ENCODE data around the gene ROCK2. TPM values are rescaled to one million over a fixed set of nuclear protein-coding genes. Genes with fewer than 3 reads are reported as not detected.

The ROCK2 gene
- total and polyA plus RNA-seq, 9 of the 15 experiments (the other 6 are each of a cell fraction or from before 2014, with no cell fraction given): 4.9 to 30.6 (median 14.3) TPM

- in situ Hi-C loops (cut with MboI) (no loop called here), intact Hi-C loops (cut with micrococcal nuclease) (no loop called here)
- Histone ChIP-seq H3K9me3 (replicated peaks; ENCODE audit: control insufficient read depth, insufficient read depth, low read depth, low read length) (no peaks in the 10 kb centered on the region), H2AFZ (ENCODE audit: low read depth, low read length) (no peak overlapping the region), H3K27ac (ENCODE audit: extremely low read depth, low read depth, low read length) (no peak overlapping the region), H3K27me3 (ENCODE audit: control insufficient read depth in 2 of 2, insufficient read depth in 2 of 2, low read length in 2 of 2) (no peaks in the 10 kb centered on the region), H3K4me3 (no peak overlapping the region), H3K4me1 (replicated peaks in 1 of 2; ENCODE audit: control insufficient read depth in 2 of 2, insufficient read depth in 2 of 2, low read length in 2 of 2) (peaks cover 8 to 25% of the 10 kb centered on the region in 2 experiments; a peak in 4 of 5 replicates), H3K9me1 (ENCODE audit: control insufficient read depth, insufficient read depth, low read length) (no peaks in the 10 kb centered on the region), H3K79me2 (ENCODE audit: control insufficient read depth, insufficient read depth, low read length) (peaks cover 77% of the 10 kb centered on the region), H3K4me2 (ENCODE audit: insufficient read depth, low read length) (no peak overlapping the region), H3K36me3 (ENCODE audit: control insufficient read depth, insufficient read depth, low read length) (no peaks in the 10 kb centered on the region), H3K9ac (ENCODE audit: insufficient read depth in 1 of 2, low read depth in 2 of 2, low read length in 2 of 2) (no peak overlapping the region), H4K20me1 (replicated peaks; ENCODE audit: control insufficient read depth, insufficient read depth, low read length) (0 out of 2 replicates have a peak, but pooled peaks cover 3% of the 10 kb centered on the region)
- ATAC-seq (peak; percentile 32; the same call in 1 of the 3 replicates), FAIRE-seq (no peak), DNase-seq (ENCODE audit: extremely low read depth in 1 of 4, low spot score in 3 of 4) (no peak)
- TF ChIP-seq RCOR1 (IDR thresholded peaks at IDR 0.05; ENCODE audit: borderline replicate concordance in 1 of 2, low read depth in 2 of 2, low read length in 2 of 2): peak in 1 of 2 experiments; percentile 7; a peak in 1 of 4 replicates
- TF ChIP-seq NFXL1 (CRISPR knock-in tag; IDR thresholded peaks at IDR 0.05): no peak
- TF ChIP-seq ZNF695 (CRISPR knock-in tag; IDR thresholded peaks at IDR 0.05): no peak
- no peak for TF ChIP-seq ZNF589 (CRISPR knock-in tag; IDR thresholded peaks at IDR 0.05; ENCODE audit: low read depth)
- peak; percentile 38; the same call in 1 of the 2 replicates for TF ChIP-seq TCF3 (CRISPR knock-in tag; IDR thresholded peaks at IDR 0.05)
- BruUV-seq (replicated peaks): no TSS peak
- WGBS (ENCODE audit: insufficient coverage, low coverage, missing lambda C conversion rate): 82% methylated on average over 4 of the region's 4 CpGs
- CTCF ChIA-PET (ENCODE audit: low intra/inter-chr PET ratio): no interaction called here
- POLR2A ChIA-PET: interaction anchor here (1.0 to 1.4 kb wide), 3 partner anchors 8 to 21 kb away, joined by 4 to 5 read pairs (median 5); no protein-coding TSS in a partner anchor
These were observed 39.1 kb downstream of the ROCK2 start for GRCh38 chr2:11305338-11305737.

GRCh38 chr2:11304476-11304875, 40.0 kb downstream of the ROCK2 start:
- H3K27me3 ChIP-seq (ENCODE audit: control insufficient read depth in 2 of 2, insufficient read depth in 2 of 2, low read length in 2 of 2): no peaks in the 10 kb centered on the region
- ATAC-seq (no peak), DNase-seq (ENCODE audit: extremely low read depth in 1 of 4, low spot score in 3 of 4) (no peak), FAIRE-seq (no peak)
- H3K4me1 ChIP-seq (replicated peaks in 1 of 2; ENCODE audit: control insufficient read depth in 2 of 2, insufficient read depth in 2 of 2, low read length in 2 of 2): peaks cover 8 to 25% of the 10 kb centered on the region in 2 experiments; a peak in 4 of 5 replicates
- CTCF ChIA-PET (ENCODE audit: low intra/inter-chr PET ratio): no interaction called here
- WGBS (ENCODE audit: insufficient coverage, low coverage, missing lambda C conversion rate): 76% methylated on average over 5 of the region's 5 CpGs
- no peak overlapping the region for H3K9ac ChIP-seq (ENCODE audit: insufficient read depth in 1 of 2, low read depth in 2 of 2, low read length in 2 of 2)
- no peak overlapping the region for H3K27ac ChIP-seq (ENCODE audit: extremely low read depth, low read depth, low read length)
- H3K9me3 ChIP-seq (replicated peaks; ENCODE audit: control insufficient read depth, insufficient read depth, low read depth, low read length): no peaks in the 10 kb centered on the region
- no peak overlapping the region for H3K4me2 ChIP-seq (ENCODE audit: insufficient read depth, low read length)
- H4K20me1 ChIP-seq (replicated peaks; ENCODE audit: control insufficient read depth, insufficient read depth, low read length): 0 out of 2 replicates have a peak, but pooled peaks cover 3% of the 10 kb centered on the region
- H3K36me3 ChIP-seq (ENCODE audit: control insufficient read depth, insufficient read depth, low read length): no peaks in the 10 kb centered on the region
- BruUV-seq (replicated peaks): no TSS peak
- intact Hi-C loops (cut with micrococcal nuclease): no loop called here
- no peak overlapping the region for H2AFZ ChIP-seq (ENCODE audit: low read depth, low read length)
- H3K4me3 ChIP-seq: no peak overlapping the region
- in situ Hi-C loops (cut with MboI): no loop called here
- POLR2A ChIA-PET: no interaction called here
- H3K79me2 ChIP-seq (ENCODE audit: control insufficient read depth, insufficient read depth, low read length): peaks cover 74% of the 10 kb centered on the region
- H3K9me1 ChIP-seq (ENCODE audit: control insufficient read depth, insufficient read depth, low read length): no peaks in the 10 kb centered on the region
- TF ChIP-seq RERE (CRISPR knock-in tag; IDR thresholded peaks at IDR 0.05; ENCODE audit: borderline replicate concordance) (no peak), THRAP3 (IDR thresholded peaks at IDR 0.05; ENCODE audit: borderline replicate concordance) (no peak)
